SK-N-SH (cell line): ENCODE results near the gene SSTR1.

Experiments
- GATA2 ChIP-seq: sonication (generic); formaldehyde crosslinking; IDR thresholded peaks from 2 replicates; pipeline ENCODE4 v1.5.0; 2020; ENCODE audit warnings: mild to moderate bottlenecking, missing genetic modification reagents
- JUND ChIP-seq: IDR thresholded peaks from 2 replicates; pipeline ENCODE4 v1.4.0; 2012
- POLR2AphosphoS5 ChIP-seq: IDR thresholded peaks from 2 replicates; pipeline ENCODE4 v1.6.1; 2012; ENCODE audit warnings: low read depth, low read length
- TAF1 ChIP-seq: IDR thresholded peaks from 2 replicates; pipeline ENCODE4 v1.6.1; 2012; ENCODE audit warnings: low read depth, mild to moderate bottlenecking, low read length, moderate library complexity, borderline replicate concordance
- TF ChIP-seq, protein P1 (sequence below): fragments of 200-600 bp; sonication (generic); IDR thresholded peaks from 2 replicates; pipeline ENCODE4 v1.6.1; 2017; ENCODE audit warnings: antibody characterized with exemption, mild to moderate bottlenecking, moderate library complexity

- TF ChIP-seq TAF1: no peak
- TF ChIP-seq, protein P1, sequence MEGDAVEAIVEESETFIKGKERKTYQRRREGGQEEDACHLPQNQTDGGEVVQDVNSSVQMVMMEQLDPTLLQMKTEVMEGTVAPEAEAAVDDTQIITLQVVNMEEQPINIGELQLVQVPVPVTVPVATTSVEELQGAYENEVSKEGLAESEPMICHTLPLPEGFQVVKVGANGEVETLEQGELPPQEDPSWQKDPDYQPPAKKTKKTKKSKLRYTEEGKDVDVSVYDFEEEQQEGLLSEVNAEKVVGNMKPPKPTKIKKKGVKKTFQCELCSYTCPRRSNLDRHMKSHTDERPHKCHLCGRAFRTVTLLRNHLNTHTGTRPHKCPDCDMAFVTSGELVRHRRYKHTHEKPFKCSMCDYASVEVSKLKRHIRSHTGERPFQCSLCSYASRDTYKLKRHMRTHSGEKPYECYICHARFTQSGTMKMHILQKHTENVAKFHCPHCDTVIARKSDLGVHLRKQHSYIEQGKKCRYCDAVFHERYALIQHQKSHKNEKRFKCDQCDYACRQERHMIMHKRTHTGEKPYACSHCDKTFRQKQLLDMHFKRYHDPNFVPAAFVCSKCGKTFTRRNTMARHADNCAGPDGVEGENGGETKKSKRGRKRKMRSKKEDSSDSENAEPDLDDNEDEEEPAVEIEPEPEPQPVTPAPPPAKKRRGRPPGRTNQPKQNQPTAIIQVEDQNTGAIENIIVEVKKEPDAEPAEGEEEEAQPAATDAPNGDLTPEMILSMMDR: no peak
- no peak for TF ChIP-seq JUND
- no peak for TF ChIP-seq GATA2 (CRISPR knock-in tag)
- no peak for TF ChIP-seq POLR2AphosphoS5
Measured at GRCh38 chr14:38199739-38200138, 8.0 kb upstream of the SSTR1 start.
